Stimulated activated naive CD4-positive, alpha-beta T cell (primary cell): ENCODE measurements around the gene OSBPL1A.
"Not testable (repeated sequence)": the region's sequence is repeated elsewhere in the genome, so short reads cannot be mapped to it uniquely, and the experiment has no call there.

ENCODE experiments used
- DNase-seq, 6 experiments: peaks; one replicate each; lab custom pipeline; 2025; lab: John Stamatoyannopoulos, UW

OSBPL1A gene

GRCh38 chr18:24397131-24397693, 412 bp downstream of the OSBPL1A start:
- DNase-seq = peak in 4 of 6 experiments; percentile 5 to 48 (median 44)

GRCh38 chr18:24396082-24396633, 1.5 kb downstream of the OSBPL1A start:
- no peak for DNase-seq

GRCh38 chr18:24395049-24395795, 2.4 kb downstream of the OSBPL1A start:
- DNase-seq = no peak

- no peak for DNase-seq
Observed at GRCh38 chr18:24388957-24389356, 8.7 kb downstream of the OSBPL1A start.

GRCh38 chr18:24386681-24387080, 10.9 kb downstream of the OSBPL1A start:
- no peak for DNase-seq

- no peak for DNase-seq
Observed at GRCh38 chr18:24381126-24381525, 16.5 kb downstream of the OSBPL1A start.

- DNase-seq = no peak
Observed at GRCh38 chr18:24380163-24380747, 17.4 kb downstream of the OSBPL1A start.

- no peak for DNase-seq
Observed at GRCh38 chr18:24378598-24378997, 19.0 kb downstream of the OSBPL1A start.

- not testable (repeated sequence) for DNase-seq
Observed at GRCh38 chr18:24376531-24376930, 21.1 kb downstream of the OSBPL1A start.

- DNase-seq = no peak
Observed at GRCh38 chr18:24373328-24373727, 24.3 kb downstream of the OSBPL1A start.

GRCh38 chr18:24372279-24372872, 25.2 kb downstream of the OSBPL1A start:
- DNase-seq = no peak

GRCh38 chr18:24370120-24370519, 27.5 kb downstream of the OSBPL1A start:
- no peak for DNase-seq

GRCh38 chr18:24369426-24369825, 28.2 kb downstream of the OSBPL1A start:
- no peak for DNase-seq

GRCh38 chr18:24368749-24369148, 28.9 kb downstream of the OSBPL1A start:
- DNase-seq = peak in 1 of 6 experiments; percentile 1

GRCh38 chr18:24366328-24366727, 31.3 kb downstream of the OSBPL1A start:
- no peak for DNase-seq

GRCh38 chr18:24364177-24364576, 33.4 kb downstream of the OSBPL1A start:
- no peak for DNase-seq

GRCh38 chr18:24362757-24363156, 34.9 kb downstream of the OSBPL1A start:
- no peak for DNase-seq

GRCh38 chr18:24359787-24360530, 37.7 kb downstream of the OSBPL1A start:
- peak in 4 of 6 experiments; percentile 4 to 63 (median 18) for DNase-seq

GRCh38 chr18:24354278-24354677, 43.3 kb downstream of the OSBPL1A start:
- no peak for DNase-seq

- no peak for DNase-seq
Observed at GRCh38 chr18:24346254-24346653, 51.4 kb downstream of the OSBPL1A start.

- DNase-seq = no peak
Observed at GRCh38 chr18:24344509-24344908, 53.1 kb downstream of the OSBPL1A start.

GRCh38 chr18:24342347-24342746, 55.3 kb downstream of the OSBPL1A start:
- no peak for DNase-seq
